ENCODE measurements around the gene CHIT1. TPM values are rescaled to one million over a fixed set of nuclear protein-coding genes. Genes with fewer than 3 reads are reported as not detected.
A peak's percentile ranks its signal among the peaks of the same experiment; 100 is the strongest.

Gene CHIT1
- total and polyA plus RNA-seq, 8 donors = 0.05 to 0.38 (median 0.24) TPM

DNA sequence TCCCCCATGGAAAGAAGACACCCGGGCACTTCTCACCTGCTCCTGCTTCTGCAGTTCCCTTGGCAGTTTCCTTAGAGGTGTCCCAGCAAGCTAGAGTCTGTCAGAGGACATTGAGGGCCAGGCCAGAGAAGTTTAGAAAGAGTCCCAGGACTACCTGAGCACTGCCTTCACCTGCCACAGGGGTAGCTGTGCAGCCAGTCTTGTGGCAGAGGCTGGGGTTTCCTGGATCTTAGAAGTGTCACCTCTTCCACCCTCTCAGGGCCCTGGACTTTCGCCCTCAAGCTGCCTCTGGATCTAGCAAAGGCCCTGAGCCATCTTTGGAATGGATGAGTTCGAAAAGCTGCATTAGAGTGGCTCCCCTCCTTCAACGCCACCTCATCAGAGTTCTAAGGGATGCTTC, 41.0 kb upstream of the CHIT1 start:
- FAIRE-seq (no peak), ATAC-seq (no peak), DNase-seq (no peak)
- 68 to 75% methylated on average over 4 of the region's 4 CpGs for WGBS, 2 donors
- no peak overlapping the region for H3K4me3 ChIP-seq
- TF ChIP-seq, protein P1, sequence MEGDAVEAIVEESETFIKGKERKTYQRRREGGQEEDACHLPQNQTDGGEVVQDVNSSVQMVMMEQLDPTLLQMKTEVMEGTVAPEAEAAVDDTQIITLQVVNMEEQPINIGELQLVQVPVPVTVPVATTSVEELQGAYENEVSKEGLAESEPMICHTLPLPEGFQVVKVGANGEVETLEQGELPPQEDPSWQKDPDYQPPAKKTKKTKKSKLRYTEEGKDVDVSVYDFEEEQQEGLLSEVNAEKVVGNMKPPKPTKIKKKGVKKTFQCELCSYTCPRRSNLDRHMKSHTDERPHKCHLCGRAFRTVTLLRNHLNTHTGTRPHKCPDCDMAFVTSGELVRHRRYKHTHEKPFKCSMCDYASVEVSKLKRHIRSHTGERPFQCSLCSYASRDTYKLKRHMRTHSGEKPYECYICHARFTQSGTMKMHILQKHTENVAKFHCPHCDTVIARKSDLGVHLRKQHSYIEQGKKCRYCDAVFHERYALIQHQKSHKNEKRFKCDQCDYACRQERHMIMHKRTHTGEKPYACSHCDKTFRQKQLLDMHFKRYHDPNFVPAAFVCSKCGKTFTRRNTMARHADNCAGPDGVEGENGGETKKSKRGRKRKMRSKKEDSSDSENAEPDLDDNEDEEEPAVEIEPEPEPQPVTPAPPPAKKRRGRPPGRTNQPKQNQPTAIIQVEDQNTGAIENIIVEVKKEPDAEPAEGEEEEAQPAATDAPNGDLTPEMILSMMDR (IDR thresholded peaks at IDR 0.05) = no peak
- H3K36me3 ChIP-seq = no peaks in the 10 kb centered on the region
- no peaks in the 10 kb centered on the region for H3K9me3 ChIP-seq
- H3K27ac ChIP-seq = no peak overlapping the region
- intact Hi-C loops (cut with DNase I) = loop anchor here (5.0 to 10.0 kb wide), 3 partner anchors 64 to 212 kb away; no protein-coding TSS in a partner anchor
- H3K4me1 ChIP-seq = peaks cover 0 to 11% (median 8%) of the 10 kb centered on the region in 3 donors
- no peaks in the 10 kb centered on the region for H3K27me3 ChIP-seq

DNA sequence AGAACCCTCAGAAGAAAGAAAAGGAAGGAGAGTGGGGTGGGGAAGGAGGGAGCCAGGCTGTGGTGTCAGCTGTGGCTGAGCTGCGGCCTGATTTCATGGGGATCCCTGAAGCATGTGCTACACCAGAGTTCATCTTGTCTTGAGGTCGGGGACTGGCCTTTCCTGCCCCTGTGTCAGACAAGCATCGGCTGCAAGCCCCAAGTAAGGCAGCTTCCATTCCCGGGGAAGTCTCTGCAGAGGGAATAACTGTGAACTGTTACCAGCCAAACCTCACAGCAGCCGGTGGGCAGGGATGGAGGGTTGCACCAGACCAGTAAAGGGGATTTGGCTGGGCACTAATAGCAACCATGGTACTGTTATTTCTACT, 40.2 kb upstream of the CHIT1 start:
- Histone ChIP-seq H3K4me1 (peaks cover 0 to 11% (median 8%) of the 10 kb centered on the region in 3 donors), H3K27me3 (no peaks in the 10 kb centered on the region), H3K27ac (no peak overlapping the region), H3K9me3 (no peaks in the 10 kb centered on the region), H3K4me3 (no peak overlapping the region), H3K36me3 (no peaks in the 10 kb centered on the region)
- FAIRE-seq = no peak
- DNase-seq = no peak
- intact Hi-C loops (cut with DNase I) = loop anchor here (5.0 to 10.0 kb wide), 4 partner anchors 65 to 218 kb away; no protein-coding TSS in a partner anchor
- TF ChIP-seq, protein P1 (IDR thresholded peaks at IDR 0.05) = no peak
- no peak for ATAC-seq
- WGBS, 2 donors = 48 to 56% methylated on average over 5 of the region's 5 CpGs

DNA sequence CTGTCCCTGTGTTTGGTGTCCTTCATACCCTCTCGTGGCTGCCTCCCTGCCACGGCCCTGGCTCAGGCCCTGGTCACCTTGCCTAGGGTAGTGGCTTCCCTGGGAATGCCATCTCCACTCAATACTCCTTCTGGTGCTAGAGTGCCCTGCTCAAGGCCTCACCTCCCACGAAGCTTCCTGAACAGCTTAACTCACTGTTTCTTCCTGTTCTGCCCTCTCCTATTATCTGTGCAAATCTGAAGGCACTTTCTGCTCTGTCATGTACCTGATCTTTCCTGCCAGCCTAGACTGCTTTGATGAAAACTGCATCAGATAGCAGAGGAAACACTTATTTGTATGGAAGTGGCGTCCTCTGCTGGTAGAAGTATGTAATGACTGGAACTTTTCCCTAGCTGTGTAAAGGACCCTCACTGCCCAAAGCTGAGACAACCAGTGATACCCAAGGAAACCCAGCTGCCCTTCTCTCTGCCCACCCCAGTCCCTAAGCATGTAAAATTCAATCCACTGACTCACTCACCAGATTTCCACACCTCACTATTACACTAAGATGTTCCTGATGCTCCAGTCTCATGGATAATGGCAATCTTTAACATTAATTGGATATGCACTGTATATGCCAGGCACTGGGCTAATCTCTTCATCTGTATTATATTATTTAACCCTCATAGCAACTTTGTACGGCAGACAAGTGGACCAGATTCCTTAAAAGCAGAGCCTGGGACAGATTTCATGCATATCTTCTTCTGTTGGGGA, 39.6 kb upstream of the CHIT1 start:
- peak in 1 of 6 donors; percentile 40 for DNase-seq
- intact Hi-C loops (cut with DNase I) = loop anchor here in 1 of 3 donors (5.0 kb wide), 1 partner anchor 218 kb away; no protein-coding TSS in a partner anchor
- no peak for FAIRE-seq

DNA sequence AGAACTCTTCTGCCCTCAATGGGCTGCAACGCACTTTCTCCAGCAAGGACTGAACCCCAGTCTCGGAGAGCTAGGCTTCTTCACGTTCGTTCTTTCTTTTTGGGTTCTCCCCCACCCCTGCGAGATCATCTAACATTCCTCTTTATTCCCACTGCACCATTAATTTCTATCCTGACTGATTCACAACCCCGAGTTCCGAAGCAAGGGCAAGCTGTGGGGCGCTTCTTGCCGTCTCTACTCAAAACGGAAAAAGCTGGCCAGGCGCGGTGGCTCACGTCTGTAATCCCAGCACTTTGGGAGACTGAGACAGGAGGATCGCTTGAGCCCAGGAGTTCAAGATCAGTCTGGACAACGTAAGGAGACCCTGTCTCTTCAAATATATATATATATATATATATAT, 38.4 kb upstream of the CHIT1 start:
- Histone ChIP-seq H3K4me3 (peak overlapping the region in 2 of 4 donors; percentile 33 to 43), H3K27me3 (no peaks in the 10 kb centered on the region), H3K4me1 (peaks cover 0 to 3% (median 0%) of the 10 kb centered on the region in 3 donors), H3K27ac (peak overlapping the region in 1 of 4 donors; percentile 61), H3K9me3 (no peaks in the 10 kb centered on the region), H3K36me3 (no peaks in the 10 kb centered on the region)
- intact Hi-C loops (cut with DNase I) = loop anchor here in 1 of 3 donors (5.0 kb wide), 1 partner anchor 219 kb away; no protein-coding TSS in a partner anchor
- FAIRE-seq = no peak
- 48 to 51% methylated on average over 15 of the region's 15 CpGs for WGBS, 2 donors
- TF ChIP-seq, protein P1 (IDR thresholded peaks at IDR 0.05) = no peak
- no peak for ATAC-seq
- peak in 1 of 6 donors; percentile 26 for DNase-seq

More for the DNA sequence above, 39.6 kb upstream of the CHIT1 start:
- Histone ChIP-seq H3K4me3 (no peak overlapping the region), H3K9me3 (no peaks in the 10 kb centered on the region), H3K27ac (peak overlapping the region in 1 of 4 donors; percentile 17), H3K4me1 (peaks cover 0 to 11% (median 8%) of the 10 kb centered on the region in 3 donors), H3K36me3 (no peaks in the 10 kb centered on the region), H3K27me3 (no peaks in the 10 kb centered on the region)
- TF ChIP-seq, protein P1 (IDR thresholded peaks at IDR 0.05) = peak; percentile 75 to 87 (median 82)
- WGBS, 2 donors = 13 to 20% methylated on average over 5 of the region's 5 CpGs
- ATAC-seq = peak in 1 of 4 donors; percentile 12
